Mucosa of descending colon (tissue), 3 donors: ENCODE measurements around the gene EVI5. TPM values are rescaled to one million over a fixed set of nuclear protein-coding genes. Genes with fewer than 3 reads are reported as not detected.
A peak's percentile ranks its signal among the peaks of the same experiment; 100 is the strongest.

Source experiments
- ATAC-seq: fragments of 200-7000 bp; cut with Tn5 transposase; one replicate; pipeline ENCODE4 v1.9.1; 2020; ENCODE audit warnings: mild to moderate bottlenecking, moderate library complexity
- DNase-seq, 3 donors: peaks; one replicate each; pipeline ENCODE4 v3.0.0-alpha.2; 2020
- H3K36me3 ChIP-seq: fragments of 200-600 bp; one replicate; pipeline ENCODE4 v1.8.0; 2021; ENCODE audit warnings: low read depth, mild to moderate bottlenecking
- H3K4me1 ChIP-seq: fragments of 200-600 bp; one replicate; pipeline ENCODE4 v1.8.0; 2021; ENCODE audit warnings: low read depth, mild to moderate bottlenecking
- H3K4me3 ChIP-seq: fragments of 200-600 bp; one replicate; pipeline ENCODE4 v1.8.0; 2021; ENCODE audit warnings: mild to moderate bottlenecking
- H3K9me3 ChIP-seq: fragments of 200-600 bp; one replicate; pipeline ENCODE4 v1.8.0; 2021; ENCODE audit warnings: mild to moderate bottlenecking
- intact Hi-C, 2 donors: fragments of 100-400 bp; cut with DNase I in 1 of 2; cut with micrococcal nuclease in 1 of 2; formaldehyde crosslinking; loops; one replicate each; pipeline versions ENCODE4 v1.11.0 to v1.11.1; 2022; cut with DNase I, micrococcal nuclease
- total RNA-seq, 3 donors: library from RNA; stranded (reverse); fragmentation: NEBNext Ultra II Directional in 2 of 3; extraction: Animal tissue kit (Norgen Biotek cat#: 25700) in 2 of 3; gene quantifications; one replicate each; pipeline versions ENCODE4 v1.2.1 to v1.2.4, GENCODE V29; 2021 to 2023
- TF ChIP-seq, protein P1 (sequence below): fragments of 200-600 bp; IDR thresholded peaks from one replicate; pipeline ENCODE4 v1.8.0; 2022; ENCODE audit warnings: antibody characterized with exemption, mild to moderate bottlenecking
- donor health status: DM: no; HTN: no; CAD: no; lungs with moderate emphysema.
- donor health status: DM: no; HTN: no; CAD: no.
- donor health status: DM: no; HTN: yes; CAD: no.

EVI5 gene
- total RNA-seq, 3 donors from 2014 or later: 32.3 to 52.4 (median 33.5) TPM

- DNase-seq: no peak
- intact Hi-C loops: no loop called here
- TF ChIP-seq, protein P1, sequence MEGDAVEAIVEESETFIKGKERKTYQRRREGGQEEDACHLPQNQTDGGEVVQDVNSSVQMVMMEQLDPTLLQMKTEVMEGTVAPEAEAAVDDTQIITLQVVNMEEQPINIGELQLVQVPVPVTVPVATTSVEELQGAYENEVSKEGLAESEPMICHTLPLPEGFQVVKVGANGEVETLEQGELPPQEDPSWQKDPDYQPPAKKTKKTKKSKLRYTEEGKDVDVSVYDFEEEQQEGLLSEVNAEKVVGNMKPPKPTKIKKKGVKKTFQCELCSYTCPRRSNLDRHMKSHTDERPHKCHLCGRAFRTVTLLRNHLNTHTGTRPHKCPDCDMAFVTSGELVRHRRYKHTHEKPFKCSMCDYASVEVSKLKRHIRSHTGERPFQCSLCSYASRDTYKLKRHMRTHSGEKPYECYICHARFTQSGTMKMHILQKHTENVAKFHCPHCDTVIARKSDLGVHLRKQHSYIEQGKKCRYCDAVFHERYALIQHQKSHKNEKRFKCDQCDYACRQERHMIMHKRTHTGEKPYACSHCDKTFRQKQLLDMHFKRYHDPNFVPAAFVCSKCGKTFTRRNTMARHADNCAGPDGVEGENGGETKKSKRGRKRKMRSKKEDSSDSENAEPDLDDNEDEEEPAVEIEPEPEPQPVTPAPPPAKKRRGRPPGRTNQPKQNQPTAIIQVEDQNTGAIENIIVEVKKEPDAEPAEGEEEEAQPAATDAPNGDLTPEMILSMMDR: no peak
- Histone ChIP-seq H3K4me1 (no peaks in the 10 kb centered on the region), H3K9me3 (no peaks in the 10 kb centered on the region), H3K36me3 (no peaks in the 10 kb centered on the region), H3K4me3 (no peak overlapping the region)
- peak; percentile 87 for ATAC-seq
Observed at GRCh38 chr1:92768296-92768695, 16.6 kb downstream of the EVI5 start.

DNA sequence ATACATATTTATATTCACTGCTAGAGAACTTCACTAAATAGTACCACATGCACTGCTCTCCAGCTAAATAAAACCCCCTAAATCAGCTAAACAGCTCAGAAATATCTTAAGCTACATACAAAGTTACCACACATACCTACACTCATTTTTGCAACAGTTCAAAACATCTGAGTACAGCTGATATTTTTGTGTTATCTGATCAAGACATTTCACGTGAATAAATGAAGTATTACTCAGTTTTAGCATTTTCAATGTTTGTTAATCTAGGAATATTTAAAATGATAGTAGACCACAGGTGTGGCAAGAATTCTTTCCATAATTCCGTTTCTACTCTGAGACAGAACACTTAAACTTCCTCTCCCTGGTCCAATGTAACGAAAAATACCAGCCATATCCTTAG is 20.8 kb downstream of the EVI5 start:
- no peaks in the 10 kb centered on the region for H3K4me1 ChIP-seq
- ATAC-seq (no peak), DNase-seq (no peak)
- intact Hi-C loops: no loop called here
- H3K9me3 ChIP-seq: no peaks in the 10 kb centered on the region
- H3K36me3 ChIP-seq: no peaks in the 10 kb centered on the region
- TF ChIP-seq, protein P1: no peak
- no peak overlapping the region for H3K4me3 ChIP-seq

- TF ChIP-seq, protein P1: no peak
- no peak for ATAC-seq
- Histone ChIP-seq H3K36me3 (no peaks in the 10 kb centered on the region), H3K4me1 (no peaks in the 10 kb centered on the region), H3K9me3 (no peaks in the 10 kb centered on the region), H3K4me3 (no peak overlapping the region)
- intact Hi-C loops: no loop called here
- DNase-seq: no peak
Observed at GRCh38 chr1:92762355-92762754, 22.6 kb downstream of the EVI5 start.

DNA sequence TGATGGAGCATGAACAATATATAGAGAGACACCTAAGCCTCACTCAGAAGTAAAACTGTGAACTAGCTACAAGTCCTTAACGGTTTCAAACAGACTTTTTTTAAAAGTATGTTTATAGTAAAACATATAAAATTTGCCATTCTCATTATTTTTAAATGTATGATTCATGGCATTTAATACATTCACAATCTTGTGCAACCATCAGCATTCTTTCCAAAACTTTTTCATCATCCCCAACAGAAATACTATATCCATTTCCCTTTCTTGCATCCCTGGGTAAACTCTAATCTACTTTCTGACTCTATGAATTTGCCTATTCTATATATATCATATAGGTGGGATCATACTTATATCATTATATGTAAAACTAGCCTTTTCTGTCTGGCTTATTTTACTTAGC is 25.5 kb downstream of the EVI5 start:
- intact Hi-C loops: no loop called here
- TF ChIP-seq, protein P1: no peak
- no peak for ATAC-seq
- Histone ChIP-seq H3K4me3 (no peak overlapping the region), H3K36me3 (no peaks in the 10 kb centered on the region), H3K4me1 (no peaks in the 10 kb centered on the region), H3K9me3 (no peaks in the 10 kb centered on the region)
- DNase-seq: no peak

DNA sequence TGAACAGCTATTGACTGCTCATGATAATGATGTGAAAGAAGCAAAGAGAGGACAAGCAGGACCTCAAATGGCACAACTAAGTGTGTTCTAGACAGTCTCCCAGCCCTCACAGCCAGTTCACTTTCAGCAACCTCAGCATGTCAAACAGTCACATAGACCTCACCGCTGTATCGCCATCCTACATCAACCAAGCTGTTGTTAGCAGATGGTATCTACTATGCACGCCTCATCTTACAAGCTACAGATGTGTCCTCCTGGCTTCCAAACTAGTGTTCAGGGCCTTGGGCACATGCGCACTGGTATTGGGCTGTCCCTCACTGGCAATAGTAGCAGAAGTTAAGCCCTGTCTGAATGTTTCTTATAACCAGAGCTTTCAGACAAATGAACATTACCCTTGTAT is 28.4 kb downstream of the EVI5 start:
- Histone ChIP-seq H3K36me3 (no peaks in the 10 kb centered on the region), H3K4me1 (no peaks in the 10 kb centered on the region), H3K4me3 (no peak overlapping the region), H3K9me3 (no peaks in the 10 kb centered on the region)
- TF ChIP-seq, protein P1: no peak
- ATAC-seq (no peak), DNase-seq (no peak)
- intact Hi-C loops: no loop called here
